HCT116 (cell line): Measurements from ENCODE around the gene KAT6B. TPM values are rescaled to one million over a fixed set of nuclear protein-coding genes. Genes with fewer than 3 reads are reported as not detected.

Experiments
- ATAC-seq: fragments of 200-7000 bp; cut with Tn5 transposase; 2 replicates; pipeline ENCODE4 v1.9.1; 2020; ENCODE audit warnings: mild to moderate bottlenecking, moderate library complexity
- BruUV-seq: library from RNA; stranded (reverse); fragments of 400-500 nt; replicated peaks from 2 replicates; lab custom pipeline; 2021; lab: Mats Ljungman, UMichigan
- CTCF ChIA-PET: fragments of 300-600 bp; sonication (Branson Sonifier 250); formaldehyde crosslinking; loops from one replicate; lab custom pipeline; 2021; ENCODE audit warnings: antibody characterized with exemption; lab: Charles Lee
- POLR2A ChIA-PET: fragments of 300-600, 350-600 bp; sonication (Branson Sonifier 250); formaldehyde crosslinking; loops from one replicate; lab custom pipeline; 2021; ENCODE audit warnings: antibody characterized with exemption; lab: Charles Lee
- RAD21 ChIA-PET, 2 experiments: fragments of 300-600 bp; sonication (Branson Sonifier 250); formaldehyde crosslinking; loops; one replicate each; lab custom pipeline; 2023; ENCODE audit warnings: low total read pairs in 2 of 2; ENCODE audit not compliant: uncharacterized antibody in 2 of 2, unreplicated experiment in 2 of 2, low non-redundant PET in 1 of 2; lab: Charles Lee
- DNase-seq: peaks from one replicate; pipeline ENCODE4 v3.0.0-alpha.2; 2010; ENCODE audit warnings: low read depth, low spot score
- H2AFZ ChIP-seq: fragments of 200-600 bp; shearing (Covaris generic), sonication (generic); 2 replicates; pipeline ENCODE4 v1.6.1; 2017; ENCODE audit warnings: low read depth, mixed run types, mixed read lengths, antibody characterized with exemption, low read length; ENCODE audit not compliant: poor library complexity, severe bottlenecking
- H3K27ac ChIP-seq: 2 replicates; pipeline ENCODE4 v1.5.1; 2012; ENCODE audit warnings: low read depth, low read length
- H3K27me3 ChIP-seq: fragments of 200-600 bp; sonication (generic); 2 replicates; pipeline ENCODE4 v1.6.1; 2016; ENCODE audit warnings: mixed run types, low read length, mixed read lengths; ENCODE audit not compliant: insufficient read depth
- H3K36me3 ChIP-seq, 2 experiments: fragments of 200-500 bp in 1 of 2; fragments of 200-600 bp in 1 of 2; sonication (Bioruptor generic) in 1 of 2; sonication (generic) in 1 of 2; 2 replicates each; pipeline versions ENCODE4 v1.5.1 to v1.6.1; 2014 to 2016; ENCODE audit warnings: low read length in 2 of 2, inconsistent platforms in 1 of 2, mixed read lengths in 1 of 2, mixed run types in 1 of 2; ENCODE audit not compliant: insufficient read depth in 2 of 2, control insufficient read depth in 1 of 2
- H3K4me1 ChIP-seq, 2 experiments: fragments of 200-600 bp in 1 of 2; sonication (generic) in 1 of 2; 2 replicates each; pipeline versions ENCODE4 v1.5.1 to v1.6.1; 2012 to 2017; ENCODE audit warnings: low read length in 2 of 2, inconsistent platforms in 1 of 2, mild to moderate bottlenecking in 1 of 2, mixed read lengths in 1 of 2, mixed run types in 1 of 2, moderate library complexity in 1 of 2; ENCODE audit not compliant: insufficient read depth in 2 of 2, control insufficient read depth in 1 of 2
- H3K4me2 ChIP-seq: fragments of 200-600 bp; sonication (generic); 2 replicates; pipeline ENCODE4 v1.6.1; 2017; ENCODE audit warnings: mixed run types, low read length, mixed read lengths
- H3K4me3 ChIP-seq, 2 experiments: fragments of 200-600 bp in 1 of 2; sonication (generic) in 1 of 2; replicated peaks in 1 of 2; 2 replicates each; pipeline ENCODE4 v1.5.1; 2011 to 2016; ENCODE audit warnings: low read length in 2 of 2, control low read depth in 1 of 2, low read depth in 1 of 2, mild to moderate bottlenecking in 1 of 2, mixed read lengths in 1 of 2, mixed run types in 1 of 2
- H3K79me2 ChIP-seq: fragments of 200-600 bp; sonication (generic); 2 replicates; pipeline ENCODE4 v1.6.1; 2017; ENCODE audit warnings: mild to moderate bottlenecking, mixed run types, low read length, moderate library complexity, mixed read lengths; ENCODE audit not compliant: insufficient read depth
- H3K9ac ChIP-seq: fragments of 200-600 bp; sonication (generic); 2 replicates; pipeline ENCODE4 v1.6.1; 2016; ENCODE audit warnings: low read length, mixed read lengths
- H3K9me2 ChIP-seq: fragments of 200-600 bp; sonication (generic), shearing (Covaris generic); 2 replicates; pipeline ENCODE4 v1.6.1; 2017; ENCODE audit warnings: mixed run types, mild to moderate bottlenecking, moderate library complexity; ENCODE audit not compliant: insufficient read depth
- H3K9me3 ChIP-seq, 2 experiments: fragments of 200-500 bp in 1 of 2; fragments of 200-600 bp in 1 of 2; sonication (Bioruptor generic) in 1 of 2; sonication (generic) in 1 of 2; 2 replicates each; pipeline ENCODE4 v1.6.1; 2014 to 2017; ENCODE audit warnings: low read length in 2 of 2, mixed read lengths in 2 of 2, inconsistent platforms in 1 of 2, low read depth in 1 of 2, mild to moderate bottlenecking in 1 of 2, mixed run types in 1 of 2, moderate library complexity in 1 of 2; ENCODE audit not compliant: control insufficient read depth in 1 of 2, insufficient read depth in 1 of 2
- H4K20me1 ChIP-seq: fragments of 200-600 bp; sonication (generic), shearing (Covaris generic); 2 replicates; pipeline ENCODE4 v1.6.1; 2017; ENCODE audit warnings: mixed run types, mild to moderate bottlenecking, moderate library complexity; ENCODE audit not compliant: insufficient read depth
- CBX3 ChIP-seq: IDR thresholded peaks from 2 replicates; pipeline ENCODE4 v1.6.1; 2012; ENCODE audit warnings: low read depth
- CEBPB ChIP-seq: IDR thresholded peaks from 2 replicates; pipeline ENCODE4 v1.6.1; 2012; ENCODE audit warnings: low read depth
- EGR1 ChIP-seq: IDR thresholded peaks from 2 replicates; pipeline ENCODE4 v1.6.1; 2012; ENCODE audit warnings: low read depth
- ELF1 ChIP-seq: IDR thresholded peaks from 2 replicates; pipeline ENCODE4 v1.6.1; 2012; ENCODE audit warnings: low read depth, borderline replicate concordance
- EZH2 ChIP-seq: fragments of 200-600 bp; sonication (generic); IDR thresholded peaks from 2 replicates; pipeline ENCODE4 v1.6.1; 2017; ENCODE audit warnings: antibody characterized with exemption, mixed run types
- EZH2phosphoT487 ChIP-seq: fragments of 200-600 bp; IDR thresholded peaks from 2 replicates; pipeline ENCODE4 v1.6.1; 2018; ENCODE audit warnings: antibody characterized with exemption, borderline replicate concordance
- FOSL1 ChIP-seq: IDR thresholded peaks from 2 replicates; pipeline ENCODE4 v1.6.1; 2012; ENCODE audit warnings: low read depth
- JUND ChIP-seq: IDR thresholded peaks from 2 replicates; pipeline ENCODE4 v1.6.1; 2012
- RAD21 ChIP-seq: IDR thresholded peaks from 2 replicates; pipeline ENCODE4 v1.6.1; 2012; ENCODE audit warnings: low read depth, mild to moderate bottlenecking
- SIN3A ChIP-seq: IDR thresholded peaks from 2 replicates; pipeline ENCODE4 v1.6.1; 2012; ENCODE audit warnings: low read depth
- SP1 ChIP-seq: IDR thresholded peaks from 2 replicates; pipeline ENCODE4 v1.6.1; 2012; ENCODE audit warnings: low read depth
- TCF7L2 ChIP-seq: IDR thresholded peaks from 2 replicates; pipeline ENCODE4 v1.7.0; 2011; ENCODE audit warnings: borderline replicate concordance, inconsistent platforms; ENCODE audit not compliant: insufficient read depth, insufficient read length; ENCODE audit errors: extremely low read depth
- YY1 ChIP-seq: IDR thresholded peaks from 2 replicates; pipeline ENCODE4 v1.6.1; 2011; ENCODE audit warnings: low read length, low read depth, moderate library complexity, mild to moderate bottlenecking; ENCODE audit not compliant: insufficient replicate concordance; ENCODE audit errors: extremely low read depth
- ZFX ChIP-seq: fragments of 450-650 bp; IDR thresholded peaks from 2 replicates; pipeline ENCODE4 v1.6.1; 2017
- ZNF274 ChIP-seq: fragments of 200-500 bp; sonication (Bioruptor generic); IDR thresholded peaks from 2 replicates; pipeline ENCODE4 v1.6.1; 2014; ENCODE audit warnings: mild to moderate bottlenecking, low read depth, low read length, inconsistent platforms
- intact Hi-C: fragments of 100-400 bp; cut with micrococcal nuclease; formaldehyde crosslinking; loops from 2 replicates; pipeline ENCODE4 v1.10.0; 2022
- total RNA-seq: library from RNA; stranded (reverse); gene quantifications from one replicate; pipeline ENCODE4 v1.2.1, GENCODE V29; 2021; ENCODE audit not compliant: unreplicated experiment
- TF ChIP-seq, protein P1 (sequence below): IDR thresholded peaks from 2 replicates; pipeline ENCODE4 v1.6.1; 2011; ENCODE audit warnings: mild to moderate bottlenecking, low read length, moderate library complexity; ENCODE audit not compliant: insufficient replicate concordance; ENCODE audit errors: extremely low read depth
- TF ChIP-seq, protein P2 (sequence below): IDR thresholded peaks from 2 replicates; pipeline ENCODE4 v1.6.1; 2012
- TF ChIP-seq, protein P3 (sequence below): IDR thresholded peaks from 2 replicates; pipeline ENCODE4 v1.6.1; 2012
- TF ChIP-seq, protein P4 (sequence below): IDR thresholded peaks from 2 replicates; pipeline ENCODE4 v1.6.1; 2012; ENCODE audit warnings: low read depth
- TF ChIP-seq, protein P5 (sequence below), 3 experiments: fragments of 200-600 bp in 1 of 3; sonication (generic) in 1 of 3; IDR thresholded peaks in 2 of 3; conservative IDR thresholded peaks in 1 of 3; 2 replicates each; pipeline ENCODE4 v1.5.1; 2012 to 2017; ENCODE audit warnings: low read depth in 2 of 3, low read length in 2 of 3, antibody characterized with exemption in 1 of 3, borderline replicate concordance in 1 of 3, control low read depth in 1 of 3, mild to moderate bottlenecking in 1 of 3, mixed read lengths in 1 of 3, mixed run types in 1 of 3, moderate library complexity in 1 of 3; ENCODE audit not compliant: insufficient read depth in 1 of 3

The KAT6B gene
- total RNA-seq, 1 experiment from 2014 or later: 17.8 TPM

DNA sequence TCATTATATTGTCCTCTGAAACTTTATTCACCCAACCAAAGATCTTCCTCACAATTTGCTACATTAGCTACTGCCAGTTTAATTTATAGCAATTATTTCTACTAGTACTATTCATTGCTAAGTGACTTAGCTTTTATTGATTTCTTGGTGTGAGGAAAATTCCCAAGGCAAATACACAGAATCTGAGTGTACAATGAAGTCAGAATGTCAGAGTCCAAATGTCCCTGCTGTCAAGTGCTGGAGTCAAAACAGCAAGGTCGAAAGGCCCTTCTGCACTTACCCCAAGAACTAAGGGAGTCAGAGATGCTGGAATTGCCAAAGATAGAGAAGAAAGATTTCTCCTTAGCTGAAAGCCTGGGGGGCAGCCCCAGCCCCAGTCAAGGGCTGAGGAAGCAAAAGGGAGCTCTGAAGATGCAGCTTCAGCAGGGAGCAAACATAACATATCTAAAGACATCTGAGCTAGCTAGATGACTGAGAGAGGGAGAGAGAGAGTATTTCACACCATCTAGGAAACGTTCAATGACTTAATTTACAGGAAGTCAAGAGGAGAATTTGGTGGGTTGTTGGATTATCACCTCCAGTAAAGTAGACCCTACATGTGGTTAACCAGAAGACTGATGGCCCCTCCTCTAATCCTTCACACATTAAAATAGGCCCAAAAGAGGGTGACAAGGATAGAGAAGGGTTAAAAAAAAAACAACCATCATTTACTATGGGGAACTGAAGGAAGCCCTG is 248.5 kb downstream of the KAT6B start:
- Histone ChIP-seq H3K4me3 (no peak overlapping the region), H3K27ac (no peak overlapping the region), H3K4me2 (no peak overlapping the region), H4K20me1 (no peaks in the 10 kb centered on the region), H3K79me2 (no peaks in the 10 kb centered on the region), H3K27me3 (no peaks in the 10 kb centered on the region), H2AFZ (no peak overlapping the region), H3K9ac (no peak overlapping the region), H3K9me3 (no peaks in the 10 kb centered on the region), H3K36me3 (no peaks in the 10 kb centered on the region), H3K4me1 (no peaks in the 10 kb centered on the region), H3K9me2 (no peaks in the 10 kb centered on the region)
- ChIA-PET POLR2A (no interaction called here), RAD21 (no interaction called here), CTCF (no interaction called here)
- intact Hi-C loops: no loop called here
- TF ChIP-seq, protein P1, sequence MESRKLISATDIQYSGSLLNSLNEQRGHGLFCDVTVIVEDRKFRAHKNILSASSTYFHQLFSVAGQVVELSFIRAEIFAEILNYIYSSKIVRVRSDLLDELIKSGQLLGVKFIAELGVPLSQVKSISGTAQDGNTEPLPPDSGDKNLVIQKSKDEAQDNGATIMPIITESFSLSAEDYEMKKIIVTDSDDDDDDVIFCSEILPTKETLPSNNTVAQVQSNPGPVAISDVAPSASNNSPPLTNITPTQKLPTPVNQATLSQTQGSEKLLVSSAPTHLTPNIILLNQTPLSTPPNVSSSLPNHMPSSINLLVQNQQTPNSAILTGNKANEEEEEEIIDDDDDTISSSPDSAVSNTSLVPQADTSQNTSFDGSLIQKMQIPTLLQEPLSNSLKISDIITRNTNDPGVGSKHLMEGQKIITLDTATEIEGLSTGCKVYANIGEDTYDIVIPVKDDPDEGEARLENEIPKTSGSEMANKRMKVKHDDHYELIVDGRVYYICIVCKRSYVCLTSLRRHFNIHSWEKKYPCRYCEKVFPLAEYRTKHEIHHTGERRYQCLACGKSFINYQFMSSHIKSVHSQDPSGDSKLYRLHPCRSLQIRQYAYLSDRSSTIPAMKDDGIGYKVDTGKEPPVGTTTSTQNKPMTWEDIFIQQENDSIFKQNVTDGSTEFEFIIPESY: no peak
- TF ChIP-seq SIN3A: no peak
- TF ChIP-seq EZH2phosphoT487: no peak
- no peak for TF ChIP-seq ZNF274
- TF ChIP-seq, protein P2, sequence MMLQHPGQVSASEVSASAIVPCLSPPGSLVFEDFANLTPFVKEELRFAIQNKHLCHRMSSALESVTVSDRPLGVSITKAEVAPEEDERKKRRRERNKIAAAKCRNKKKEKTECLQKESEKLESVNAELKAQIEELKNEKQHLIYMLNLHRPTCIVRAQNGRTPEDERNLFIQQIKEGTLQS: no peak
- TF ChIP-seq, protein P3, sequence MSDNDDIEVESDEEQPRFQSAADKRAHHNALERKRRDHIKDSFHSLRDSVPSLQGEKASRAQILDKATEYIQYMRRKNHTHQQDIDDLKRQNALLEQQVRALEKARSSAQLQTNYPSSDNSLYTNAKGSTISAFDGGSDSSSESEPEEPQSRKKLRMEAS: no peak
- TF ChIP-seq CBX3: no peak
- TF ChIP-seq YY1: no peak
- TF ChIP-seq EGR1: no peak
- no peak for TF ChIP-seq EZH2
- TF ChIP-seq TCF7L2: no peak
- TF ChIP-seq SP1: no peak
- TF ChIP-seq JUND: no peak
- TF ChIP-seq FOSL1: no peak
- TF ChIP-seq CEBPB: no peak
- TF ChIP-seq, protein P4, sequence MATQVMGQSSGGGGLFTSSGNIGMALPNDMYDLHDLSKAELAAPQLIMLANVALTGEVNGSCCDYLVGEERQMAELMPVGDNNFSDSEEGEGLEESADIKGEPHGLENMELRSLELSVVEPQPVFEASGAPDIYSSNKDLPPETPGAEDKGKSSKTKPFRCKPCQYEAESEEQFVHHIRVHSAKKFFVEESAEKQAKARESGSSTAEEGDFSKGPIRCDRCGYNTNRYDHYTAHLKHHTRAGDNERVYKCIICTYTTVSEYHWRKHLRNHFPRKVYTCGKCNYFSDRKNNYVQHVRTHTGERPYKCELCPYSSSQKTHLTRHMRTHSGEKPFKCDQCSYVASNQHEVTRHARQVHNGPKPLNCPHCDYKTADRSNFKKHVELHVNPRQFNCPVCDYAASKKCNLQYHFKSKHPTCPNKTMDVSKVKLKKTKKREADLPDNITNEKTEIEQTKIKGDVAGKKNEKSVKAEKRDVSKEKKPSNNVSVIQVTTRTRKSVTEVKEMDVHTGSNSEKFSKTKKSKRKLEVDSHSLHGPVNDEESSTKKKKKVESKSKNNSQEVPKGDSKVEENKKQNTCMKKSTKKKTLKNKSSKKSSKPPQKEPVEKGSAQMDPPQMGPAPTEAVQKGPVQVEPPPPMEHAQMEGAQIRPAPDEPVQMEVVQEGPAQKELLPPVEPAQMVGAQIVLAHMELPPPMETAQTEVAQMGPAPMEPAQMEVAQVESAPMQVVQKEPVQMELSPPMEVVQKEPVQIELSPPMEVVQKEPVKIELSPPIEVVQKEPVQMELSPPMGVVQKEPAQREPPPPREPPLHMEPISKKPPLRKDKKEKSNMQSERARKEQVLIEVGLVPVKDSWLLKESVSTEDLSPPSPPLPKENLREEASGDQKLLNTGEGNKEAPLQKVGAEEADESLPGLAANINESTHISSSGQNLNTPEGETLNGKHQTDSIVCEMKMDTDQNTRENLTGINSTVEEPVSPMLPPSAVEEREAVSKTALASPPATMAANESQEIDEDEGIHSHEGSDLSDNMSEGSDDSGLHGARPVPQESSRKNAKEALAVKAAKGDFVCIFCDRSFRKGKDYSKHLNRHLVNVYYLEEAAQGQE: no peak
- no peak for TF ChIP-seq ZFX
- TF ChIP-seq ELF1: no peak
- no peak for TF ChIP-seq RAD21
- TF ChIP-seq, protein P5, sequence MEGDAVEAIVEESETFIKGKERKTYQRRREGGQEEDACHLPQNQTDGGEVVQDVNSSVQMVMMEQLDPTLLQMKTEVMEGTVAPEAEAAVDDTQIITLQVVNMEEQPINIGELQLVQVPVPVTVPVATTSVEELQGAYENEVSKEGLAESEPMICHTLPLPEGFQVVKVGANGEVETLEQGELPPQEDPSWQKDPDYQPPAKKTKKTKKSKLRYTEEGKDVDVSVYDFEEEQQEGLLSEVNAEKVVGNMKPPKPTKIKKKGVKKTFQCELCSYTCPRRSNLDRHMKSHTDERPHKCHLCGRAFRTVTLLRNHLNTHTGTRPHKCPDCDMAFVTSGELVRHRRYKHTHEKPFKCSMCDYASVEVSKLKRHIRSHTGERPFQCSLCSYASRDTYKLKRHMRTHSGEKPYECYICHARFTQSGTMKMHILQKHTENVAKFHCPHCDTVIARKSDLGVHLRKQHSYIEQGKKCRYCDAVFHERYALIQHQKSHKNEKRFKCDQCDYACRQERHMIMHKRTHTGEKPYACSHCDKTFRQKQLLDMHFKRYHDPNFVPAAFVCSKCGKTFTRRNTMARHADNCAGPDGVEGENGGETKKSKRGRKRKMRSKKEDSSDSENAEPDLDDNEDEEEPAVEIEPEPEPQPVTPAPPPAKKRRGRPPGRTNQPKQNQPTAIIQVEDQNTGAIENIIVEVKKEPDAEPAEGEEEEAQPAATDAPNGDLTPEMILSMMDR (IDR thresholded peaks at IDR 0.05 in 2 of 3, conservative IDR thresholded peaks at IDR 0.05 in 1 of 3; ENCODE audit: borderline replicate concordance in 1 of 3, insufficient read depth in 1 of 3, low read depth in 2 of 3, low read length in 2 of 3): no peak
- ATAC-seq (no peak), DNase-seq (no peak)
- BruUV-seq: no TSS peak
